Skeletal muscle tissue (tissue), 4 donors: Measurements from ENCODE around the gene ELMO1. TPM values are rescaled to one million over a fixed set of nuclear protein-coding genes. Genes with fewer than 3 reads are reported as not detected.

Experiments used
- H3K27ac ChIP-seq: one replicate; pipeline ENCODE4 v1.7.0; 2013; ENCODE audit warnings: mild to moderate bottlenecking, low read depth, low read length, inconsistent platforms
- H3K27me3 ChIP-seq, 3 donors: one replicate each; pipeline ENCODE4 v1.7.0; 2013; ENCODE audit warnings: low read length in 3 of 3; ENCODE audit not compliant: control insufficient read depth in 3 of 3, insufficient read depth in 3 of 3
- H3K36me3 ChIP-seq, 3 donors: one replicate each; pipeline ENCODE4 v1.7.0; 2013; ENCODE audit warnings: low read length in 3 of 3; ENCODE audit not compliant: control insufficient read depth in 3 of 3, insufficient read depth in 3 of 3
- H3K4me1 ChIP-seq, 3 donors: one replicate each; pipeline ENCODE4 v1.7.0; 2013; ENCODE audit warnings: low read length in 3 of 3, mild to moderate bottlenecking in 3 of 3; ENCODE audit not compliant: control insufficient read depth in 3 of 3, insufficient read depth in 3 of 3
- H3K4me3 ChIP-seq, 3 donors: one replicate each; pipeline ENCODE4 v1.7.0; 2013; ENCODE audit warnings: low read length in 3 of 3
- H3K9ac ChIP-seq, 3 donors: one replicate each; pipeline ENCODE4 v1.7.0; 2013; ENCODE audit warnings: low read length in 3 of 3, mild to moderate bottlenecking in 3 of 3, moderate library complexity in 2 of 3, low read depth in 1 of 3
- H3K9me3 ChIP-seq, 3 donors: one replicate each; pipeline ENCODE4 v1.7.0; 2013; ENCODE audit warnings: low read length in 3 of 3; ENCODE audit not compliant: control insufficient read depth in 3 of 3
- total RNA-seq: library from RNA; depleted of rRNA; stranded (reverse); fragments of >200 nt; gene quantifications from one replicate; pipeline ENCODE4 v1.2.3, GENCODE V29; 2014
- donor health status: Osteomylitis.

The ELMO1 gene
- total RNA-seq, 1 donor from 2014 or later: 52.7 TPM

DNA sequence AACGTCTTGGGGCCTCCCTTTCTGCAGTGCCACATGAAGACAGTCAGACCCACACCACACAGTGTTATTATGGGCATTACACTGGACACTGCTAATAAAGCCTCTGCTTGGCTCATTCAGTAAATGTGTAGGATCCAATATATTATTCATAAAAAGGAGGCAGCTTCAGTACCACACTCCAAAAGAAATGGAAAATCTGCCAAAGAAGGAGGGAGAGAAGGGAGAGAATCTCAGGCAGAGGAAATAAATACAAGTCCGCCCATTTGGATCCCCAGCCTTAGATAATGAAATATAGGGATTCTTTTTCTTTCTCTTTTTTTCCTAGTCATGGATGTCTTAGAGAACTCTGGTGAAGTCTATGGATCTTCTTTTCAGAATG, 162.2 kb downstream of the ELMO1 start:
- Histone ChIP-seq H3K9me3 (no peaks in the 10 kb centered on the region), H3K36me3 (no peaks in the 10 kb centered on the region), H3K4me1 (peaks cover 13 to 23% (median 22%) of the 10 kb centered on the region in 3 donors), H3K9ac (no peak overlapping the region), H3K27ac (no peak overlapping the region), H3K27me3 (no peaks in the 10 kb centered on the region), H3K4me3 (no peak overlapping the region)

DNA sequence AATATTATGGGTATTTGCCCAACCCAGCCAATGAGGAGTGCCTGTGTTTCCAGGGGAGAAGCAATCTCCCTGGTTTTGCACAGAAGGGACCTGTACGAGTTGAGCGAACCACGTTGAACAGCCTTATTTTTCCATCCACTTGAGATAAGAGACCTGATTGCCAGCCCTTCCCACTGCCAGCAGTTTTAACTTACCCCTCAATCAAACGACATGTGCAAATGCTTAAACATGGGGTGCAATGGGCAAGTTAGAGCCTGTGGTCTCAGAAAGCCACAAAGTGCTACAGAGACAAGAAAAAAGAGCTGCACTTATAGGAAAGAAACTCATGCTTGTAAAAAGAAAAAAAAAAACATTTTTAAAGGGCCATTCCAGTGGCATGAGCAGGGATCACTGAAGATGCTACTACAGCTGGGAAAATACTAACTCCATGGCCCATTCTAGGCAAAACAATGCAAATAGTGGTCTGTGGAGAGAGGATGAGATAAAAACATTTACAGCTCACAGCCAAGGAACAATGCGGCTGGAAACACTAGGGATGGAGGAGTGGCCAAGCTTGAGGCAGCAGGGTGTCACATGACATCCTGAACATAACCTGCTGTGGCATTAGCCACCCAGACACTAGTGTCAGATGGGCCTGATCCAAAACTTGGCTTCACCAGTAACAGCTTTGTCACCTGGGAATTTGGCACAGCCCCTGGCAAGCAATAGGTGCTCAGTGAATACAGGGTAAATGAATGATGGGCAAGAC, 162.8 kb downstream of the ELMO1 start:
- H3K27ac ChIP-seq: no peak overlapping the region
- H3K36me3 ChIP-seq: no peaks in the 10 kb centered on the region
- no peaks in the 10 kb centered on the region for H3K27me3 ChIP-seq
- H3K9ac ChIP-seq: no peak overlapping the region
- H3K4me1 ChIP-seq: peaks cover 13 to 23% (median 22%) of the 10 kb centered on the region in 3 donors
- H3K9me3 ChIP-seq: no peaks in the 10 kb centered on the region
- H3K4me3 ChIP-seq: no peak overlapping the region

GRCh38 chr7:37284805-37285231, 163.8 kb downstream of the ELMO1 start:
- Histone ChIP-seq H3K27me3 (no peaks in the 10 kb centered on the region), H3K4me3 (no peak overlapping the region), H3K4me1 (peaks cover 13 to 23% (median 22%) of the 10 kb centered on the region in 3 donors), H3K27ac (no peak overlapping the region), H3K36me3 (no peaks in the 10 kb centered on the region), H3K9me3 (no peaks in the 10 kb centered on the region), H3K9ac (no peak overlapping the region)

- peaks cover 13 to 23% (median 22%) of the 10 kb centered on the region in 3 donors for H3K4me1 ChIP-seq
- H3K9ac ChIP-seq: no peak overlapping the region
- H3K9me3 ChIP-seq: no peaks in the 10 kb centered on the region
- no peaks in the 10 kb centered on the region for H3K27me3 ChIP-seq
- H3K4me3 ChIP-seq: no peak overlapping the region
- H3K27ac ChIP-seq: no peak overlapping the region
- H3K36me3 ChIP-seq: no peaks in the 10 kb centered on the region
These were observed 164.4 kb downstream of the ELMO1 start for GRCh38 chr7:37284285-37284684.

DNA sequence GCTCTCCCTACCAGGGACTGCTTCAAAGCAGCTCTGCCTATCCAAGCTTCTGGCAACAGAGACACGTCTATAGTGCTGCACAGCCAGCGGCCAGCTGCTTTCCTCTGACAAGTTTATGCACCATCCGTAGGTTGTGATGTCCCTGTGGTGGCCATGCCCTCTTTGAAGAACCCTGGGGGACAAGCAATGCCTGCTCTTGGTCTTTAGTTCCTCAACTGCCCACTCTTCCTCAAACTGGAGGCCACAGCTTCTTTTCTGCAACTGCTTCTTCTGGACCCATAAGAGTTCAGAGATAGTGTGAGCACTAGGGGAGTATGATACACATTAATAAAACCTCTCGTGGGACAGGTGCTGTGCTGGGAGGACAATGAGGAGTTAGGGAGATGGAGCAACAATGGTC, 164.9 kb downstream of the ELMO1 start:
- Histone ChIP-seq H3K36me3 (no peaks in the 10 kb centered on the region), H3K4me1 (peaks cover 13 to 23% (median 22%) of the 10 kb centered on the region in 3 donors), H3K4me3 (no peak overlapping the region), H3K9me3 (no peaks in the 10 kb centered on the region), H3K27ac (no peak overlapping the region), H3K27me3 (no peaks in the 10 kb centered on the region), H3K9ac (no peak overlapping the region)

DNA sequence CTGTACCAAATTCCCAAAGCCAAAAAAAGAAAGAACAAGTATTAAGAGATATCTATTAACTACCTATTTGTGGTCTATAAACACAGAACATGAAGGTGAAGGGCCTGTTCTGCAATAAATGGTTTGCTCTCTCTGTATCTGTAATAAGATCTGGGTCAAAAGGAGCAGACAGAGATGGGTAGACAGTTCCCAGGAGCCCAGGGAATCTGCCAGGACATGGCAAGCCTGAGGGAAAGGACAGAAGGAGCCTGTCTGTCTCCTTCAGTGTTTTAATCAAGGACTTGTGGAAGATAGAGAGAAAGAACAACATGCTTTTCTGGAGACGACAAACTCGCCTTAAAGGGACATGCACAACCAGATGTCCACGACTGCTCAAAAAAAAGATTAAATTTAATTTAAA, 165.7 kb downstream of the ELMO1 start:
- Histone ChIP-seq H3K27me3 (no peaks in the 10 kb centered on the region), H3K9me3 (no peaks in the 10 kb centered on the region), H3K27ac (no peak overlapping the region), H3K4me3 (no peak overlapping the region), H3K9ac (no peak overlapping the region), H3K4me1 (peaks cover 13 to 23% (median 22%) of the 10 kb centered on the region in 3 donors), H3K36me3 (no peaks in the 10 kb centered on the region)

GRCh38 chr7:37282093-37282444, 166.6 kb downstream of the ELMO1 start:
- H3K9me3 ChIP-seq: no peaks in the 10 kb centered on the region
- H3K36me3 ChIP-seq: no peaks in the 10 kb centered on the region
- H3K4me1 ChIP-seq: peaks cover 13 to 23% (median 22%) of the 10 kb centered on the region in 3 donors
- no peak overlapping the region for H3K27ac ChIP-seq
- H3K4me3 ChIP-seq: no peak overlapping the region
- no peaks in the 10 kb centered on the region for H3K27me3 ChIP-seq
- no peak overlapping the region for H3K9ac ChIP-seq

DNA sequence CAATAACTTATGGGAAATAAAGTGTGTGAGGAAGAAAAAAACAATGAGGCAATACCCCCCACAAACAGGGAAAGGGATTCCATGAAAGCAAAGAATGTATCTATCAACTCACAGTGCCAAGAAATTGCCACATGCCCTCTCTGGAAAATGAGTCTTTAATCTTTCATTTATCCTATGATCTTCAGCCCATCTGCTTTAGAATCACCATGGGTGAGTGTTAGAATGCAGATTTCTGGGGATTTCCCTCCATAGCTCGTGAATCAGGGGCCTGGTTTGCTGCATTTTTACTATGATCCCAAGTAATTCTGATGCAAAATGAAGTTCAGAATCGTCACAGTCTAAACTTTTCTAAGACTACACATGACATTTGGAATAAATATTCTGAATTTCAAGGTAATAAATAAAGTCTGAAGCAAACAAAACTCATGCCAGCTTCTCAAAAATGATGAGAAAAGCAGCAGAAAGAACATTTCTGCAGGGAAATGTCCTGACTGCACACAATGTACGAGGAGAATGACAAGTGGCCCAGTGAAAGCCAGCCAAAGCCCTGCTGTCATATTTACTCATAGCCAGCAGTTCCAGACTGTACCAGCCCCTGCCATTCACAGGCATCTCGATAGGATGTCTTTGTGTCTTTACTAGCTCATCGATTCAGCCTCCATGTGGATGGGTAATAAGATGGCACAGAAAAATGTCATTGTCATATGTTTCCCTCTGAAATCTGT, 167.1 kb downstream of the ELMO1 start:
- H3K4me3 ChIP-seq: no peak overlapping the region
- H3K9me3 ChIP-seq: no peaks in the 10 kb centered on the region
- no peaks in the 10 kb centered on the region for H3K27me3 ChIP-seq
- H3K27ac ChIP-seq: no peak overlapping the region
- H3K9ac ChIP-seq: no peak overlapping the region
- peaks cover 13 to 23% (median 22%) of the 10 kb centered on the region in 3 donors for H3K4me1 ChIP-seq
- H3K36me3 ChIP-seq: no peaks in the 10 kb centered on the region

GRCh38 chr7:37277513-37277912, 171.2 kb downstream of the ELMO1 start:
- Histone ChIP-seq H3K36me3 (no peaks in the 10 kb centered on the region), H3K4me3 (no peak overlapping the region), H3K9me3 (no peaks in the 10 kb centered on the region), H3K27me3 (no peaks in the 10 kb centered on the region), H3K9ac (no peak overlapping the region), H3K4me1 (peaks cover 0 to 2% (median 0%) of the 10 kb centered on the region in 3 donors), H3K27ac (no peak overlapping the region)

DNA sequence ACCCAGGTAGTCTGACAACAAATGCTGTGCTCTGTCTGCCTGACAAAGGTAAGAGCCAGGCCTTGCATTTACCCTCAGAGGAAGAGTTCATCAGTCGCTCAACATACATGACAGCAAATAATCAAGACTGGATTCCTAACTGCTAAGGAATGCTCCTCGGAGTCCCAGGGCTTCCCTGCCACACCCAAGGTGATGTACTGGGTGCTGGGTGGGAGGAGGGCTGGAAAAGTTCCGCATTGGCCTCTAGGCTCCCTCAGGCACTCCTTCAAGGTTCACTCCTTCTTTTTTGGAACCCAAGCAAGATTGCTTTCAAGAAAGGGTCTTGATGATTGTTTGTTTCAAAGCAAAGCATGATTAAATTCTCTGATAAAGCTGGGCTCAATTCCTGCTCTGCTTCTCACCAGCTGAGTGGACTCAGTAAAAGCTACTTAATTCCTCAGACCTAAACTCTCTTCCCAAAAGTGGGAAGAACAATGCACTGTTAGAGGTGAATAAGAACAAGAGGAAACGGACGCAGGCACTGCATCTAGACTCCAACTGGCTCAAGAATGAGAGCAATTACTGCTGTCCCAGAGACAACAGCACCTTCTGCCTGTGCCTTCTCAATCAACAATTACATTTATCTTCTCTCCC, 173.5 kb downstream of the ELMO1 start:
- H3K9me3 ChIP-seq: no peaks in the 10 kb centered on the region
- H3K4me1 ChIP-seq: peaks cover 0 to 2% (median 0%) of the 10 kb centered on the region in 3 donors
- no peak overlapping the region for H3K4me3 ChIP-seq
- no peak overlapping the region for H3K27ac ChIP-seq
- H3K27me3 ChIP-seq: no peaks in the 10 kb centered on the region
- H3K9ac ChIP-seq: no peak overlapping the region
- no peaks in the 10 kb centered on the region for H3K36me3 ChIP-seq
